DOHH2 (cell line): Measurements from ENCODE around the gene PITRM1.
"Not testable (repeated sequence)": the region's sequence is repeated elsewhere in the genome, so short reads cannot be mapped to it uniquely, and the experiment has no call there.

Experiments
- H3F3A ChIP-seq: fragments of 200-600 bp; sonication (generic), shearing (Covaris generic); 2 replicates; pipeline ENCODE4 v1.6.0; 2016; ENCODE audit warnings: antibody characterized with exemption, mild to moderate bottlenecking; ENCODE audit not compliant: control insufficient read depth, insufficient read depth
- H3K27ac ChIP-seq: fragments of 200-600 bp; sonication (generic); 2 replicates; pipeline ENCODE4 v1.5.1; 2014; ENCODE audit warnings: low read depth, mild to moderate bottlenecking, low read length, moderate library complexity
- H3K27me3 ChIP-seq: fragments of 200-600 bp; sonication (generic); 2 replicates; pipeline ENCODE4 v1.6.1; 2014; ENCODE audit warnings: mild to moderate bottlenecking, low read length, mixed read lengths; ENCODE audit not compliant: control insufficient read depth
- H3K36me3 ChIP-seq: fragments of 200-600 bp; sonication (generic); 2 replicates; pipeline ENCODE4 v1.6.1; 2014; ENCODE audit warnings: mild to moderate bottlenecking, low read length, moderate library complexity, mixed read lengths; ENCODE audit not compliant: control insufficient read depth
- H3K4me1 ChIP-seq: fragments of 200-600 bp; sonication (generic); 2 replicates; pipeline ENCODE4 v1.6.1; 2014; ENCODE audit warnings: mild to moderate bottlenecking, low read length, mixed read lengths; ENCODE audit not compliant: control insufficient read depth
- H3K4me2 ChIP-seq: fragments of 200-600 bp; sonication (generic); 2 replicates; pipeline ENCODE4 v1.6.0; 2014; ENCODE audit warnings: mild to moderate bottlenecking, low read length, moderate library complexity
- H3K4me3 ChIP-seq: fragments of 200-600 bp; sonication (generic); 2 replicates; pipeline ENCODE4 v1.5.1; 2014; ENCODE audit warnings: mild to moderate bottlenecking, low read length, mixed read lengths
- H3K79me2 ChIP-seq: fragments of 200-600 bp; sonication (generic); 2 replicates; pipeline ENCODE4 v1.6.1; 2014; ENCODE audit warnings: mild to moderate bottlenecking, low read length, mixed read lengths; ENCODE audit not compliant: control insufficient read depth
- H3K9me2 ChIP-seq: fragments of 200-600 bp; sonication (generic); replicated peaks from 2 replicates; pipeline ENCODE4 v1.6.1; 2014; ENCODE audit warnings: mild to moderate bottlenecking, low read length, mixed read lengths; ENCODE audit not compliant: control insufficient read depth
- H3K9me3 ChIP-seq: fragments of 200-600 bp; sonication (generic); 2 replicates; pipeline ENCODE4 v1.6.1; 2014; ENCODE audit warnings: antibody characterized with exemption, low read length, mixed read lengths; ENCODE audit not compliant: control insufficient read depth, insufficient read depth
- H4K20me1 ChIP-seq: fragments of 200-600 bp; sonication (generic); 2 replicates; pipeline ENCODE4 v1.6.0; 2014; ENCODE audit warnings: low read depth, mild to moderate bottlenecking, antibody characterized with exemption, low read length, moderate library complexity; ENCODE audit not compliant: control insufficient read depth, insufficient read depth
- EZH2phosphoT487 ChIP-seq: fragments of 200-600 bp; sonication (generic); IDR thresholded peaks from 2 replicates; pipeline ENCODE4 v1.6.1; 2017; ENCODE audit warnings: borderline replicate concordance, mild to moderate bottlenecking, antibody characterized with exemption, low read length, moderate library complexity, mixed read lengths
- TF ChIP-seq, protein P1 (sequence below): fragments of 200-600 bp; sonication (generic); IDR thresholded peaks from one replicate; pipeline ENCODE4 v1.5.1; 2014; ENCODE audit warnings: antibody characterized with exemption, mild to moderate bottlenecking, low read depth, low read length; ENCODE audit not compliant: poor library complexity, severe bottlenecking

The PITRM1 gene

GRCh38 chr10:3220853-3221252, 48.3 kb upstream of the PITRM1 start:
- no peak overlapping the region for H3K27ac ChIP-seq
- no peak for TF ChIP-seq EZH2phosphoT487
- TF ChIP-seq, protein P1, sequence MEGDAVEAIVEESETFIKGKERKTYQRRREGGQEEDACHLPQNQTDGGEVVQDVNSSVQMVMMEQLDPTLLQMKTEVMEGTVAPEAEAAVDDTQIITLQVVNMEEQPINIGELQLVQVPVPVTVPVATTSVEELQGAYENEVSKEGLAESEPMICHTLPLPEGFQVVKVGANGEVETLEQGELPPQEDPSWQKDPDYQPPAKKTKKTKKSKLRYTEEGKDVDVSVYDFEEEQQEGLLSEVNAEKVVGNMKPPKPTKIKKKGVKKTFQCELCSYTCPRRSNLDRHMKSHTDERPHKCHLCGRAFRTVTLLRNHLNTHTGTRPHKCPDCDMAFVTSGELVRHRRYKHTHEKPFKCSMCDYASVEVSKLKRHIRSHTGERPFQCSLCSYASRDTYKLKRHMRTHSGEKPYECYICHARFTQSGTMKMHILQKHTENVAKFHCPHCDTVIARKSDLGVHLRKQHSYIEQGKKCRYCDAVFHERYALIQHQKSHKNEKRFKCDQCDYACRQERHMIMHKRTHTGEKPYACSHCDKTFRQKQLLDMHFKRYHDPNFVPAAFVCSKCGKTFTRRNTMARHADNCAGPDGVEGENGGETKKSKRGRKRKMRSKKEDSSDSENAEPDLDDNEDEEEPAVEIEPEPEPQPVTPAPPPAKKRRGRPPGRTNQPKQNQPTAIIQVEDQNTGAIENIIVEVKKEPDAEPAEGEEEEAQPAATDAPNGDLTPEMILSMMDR: no peak
- no peak overlapping the region for H3K4me2 ChIP-seq
- H3K9me3 ChIP-seq: no peaks in the 10 kb centered on the region
- H3K4me3 ChIP-seq: no peak overlapping the region
- no peaks in the 10 kb centered on the region for H3K36me3 ChIP-seq
- H3K79me2 ChIP-seq: no peaks in the 10 kb centered on the region
- H4K20me1 ChIP-seq: no peaks in the 10 kb centered on the region
- H3F3A ChIP-seq: no peaks in the 10 kb centered on the region
- H3K9me2 ChIP-seq: no peaks in the 10 kb centered on the region
- no peaks in the 10 kb centered on the region for H3K4me1 ChIP-seq
- H3K27me3 ChIP-seq: no peaks in the 10 kb centered on the region

DNA sequence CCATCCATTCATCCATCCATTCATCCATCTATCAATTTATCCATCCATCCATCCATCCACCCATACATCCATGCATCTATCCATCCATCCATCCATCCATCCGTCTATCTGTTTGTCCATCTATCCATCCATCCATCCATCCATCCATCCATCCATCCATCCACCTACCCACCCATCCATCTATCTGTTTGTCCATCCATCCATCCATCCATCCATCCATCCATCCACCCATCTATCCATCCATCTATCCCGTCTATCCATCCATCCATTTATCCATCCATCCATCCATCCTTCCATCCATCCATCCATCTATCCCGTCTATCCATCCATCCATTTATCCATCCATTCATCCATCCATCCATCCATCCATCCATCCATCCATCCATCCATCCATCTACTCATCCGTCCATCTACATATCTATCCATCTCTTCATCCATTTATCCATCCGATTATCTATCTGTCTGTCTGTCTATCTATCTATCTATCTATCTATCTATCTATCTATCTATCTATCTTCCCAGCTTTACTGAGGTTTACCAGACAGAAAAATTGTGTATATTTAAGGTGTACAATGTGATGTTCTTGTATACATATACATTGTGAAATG, 46.5 kb upstream of the PITRM1 start:
- not testable (repeated sequence) for H3K4me1 ChIP-seq, H3F3A ChIP-seq, H3K9me3 ChIP-seq, H3K9me2 ChIP-seq, H3K4me2 ChIP-seq, H3K36me3 ChIP-seq, H3K27me3 ChIP-seq, H3K79me2 ChIP-seq, H4K20me1 ChIP-seq, H3K27ac ChIP-seq, H3K4me3 ChIP-seq

- no peak overlapping the region for H3K4me2 ChIP-seq
- no peaks in the 10 kb centered on the region for H3K4me1 ChIP-seq
- TF ChIP-seq, protein P1: no peak
- no peak for TF ChIP-seq EZH2phosphoT487
Observed at GRCh38 chr10:3217853-3218252, 45.3 kb upstream of the PITRM1 start.

DNA sequence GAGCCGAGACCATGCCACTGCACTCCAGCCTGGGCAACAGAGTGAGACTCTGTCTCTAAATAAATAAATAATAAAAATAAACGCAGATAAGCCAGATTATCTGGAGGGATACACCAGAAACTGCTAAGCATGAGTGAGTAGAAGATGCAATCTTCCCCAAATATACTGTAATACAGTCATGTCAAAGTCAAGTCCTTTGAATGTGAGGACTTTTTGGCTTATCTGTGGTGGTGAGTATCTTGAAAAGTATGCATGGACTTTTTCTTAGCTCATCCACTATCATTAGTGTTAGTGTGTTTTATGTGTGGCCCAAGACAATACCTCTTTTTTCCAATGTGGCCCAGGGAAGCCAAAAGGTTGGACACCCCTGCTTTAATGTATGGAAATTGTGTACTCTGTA, 44.7 kb upstream of the PITRM1 start:
- Histone ChIP-seq H3K9me3 (no peaks in the 10 kb centered on the region), H3K4me3 (no peak overlapping the region), H3K27ac (no peak overlapping the region), H3K4me2 (no peak overlapping the region), H3K79me2 (no peaks in the 10 kb centered on the region), H3K27me3 (no peaks in the 10 kb centered on the region), H4K20me1 (no peaks in the 10 kb centered on the region), H3K9me2 (no peaks in the 10 kb centered on the region), H3F3A (no peaks in the 10 kb centered on the region), H3K36me3 (no peaks in the 10 kb centered on the region), H3K4me1 (no peaks in the 10 kb centered on the region)
- TF ChIP-seq, protein P1: no peak
- no peak for TF ChIP-seq EZH2phosphoT487

More at GRCh38 chr10:3217853-3218252, 45.3 kb upstream of the PITRM1 start:
- Histone ChIP-seq H3K27ac (no peak overlapping the region), H3K4me3 (no peak overlapping the region), H3K36me3 (no peaks in the 10 kb centered on the region), H3K27me3 (no peaks in the 10 kb centered on the region), H3F3A (no peaks in the 10 kb centered on the region), H3K9me3 (no peaks in the 10 kb centered on the region), H4K20me1 (no peaks in the 10 kb centered on the region), H3K9me2 (no peaks in the 10 kb centered on the region), H3K79me2 (no peaks in the 10 kb centered on the region)
